Measurements from ENCODE around the gene ZDHHC1. TPM values are rescaled to one million over a fixed set of nuclear protein-coding genes. Genes with fewer than 3 reads are reported as not detected.

ZDHHC1 gene
- polyA plus RNA-seq, 3 donors = 3.3 to 14.2 (median 6.0) TPM

GRCh38 chr16:67426022-67426421 is 9.7 kb upstream of the ZDHHC1 start:
- WGBS (ENCODE audit: insufficient coverage) = 88% methylated on average over 4 of the region's 7 CpGs
- H3K27me3 ChIP-seq (ENCODE audit: control insufficient read depth in 2 of 2, insufficient read depth in 2 of 2, low read length in 2 of 2) = peaks cover 19 to 44% of the 10 kb centered on the region in 2 donors
- Mint-ChIP-seq H3K36me3 (peaks cover 4 to 5% of the 10 kb centered on the region in 2 donors), H3K9me3 (peaks cover 0 to 14% (median 1%) of the 10 kb centered on the region in 7 donors), H3K27me3 (ENCODE audit: low read depth in 3 of 3) (peaks cover 39 to 61% (median 43%) of the 10 kb centered on the region in 3 donors), H3K4me1 (peaks cover 5% of the 10 kb centered on the region), H3K27ac (no peak overlapping the region), H3K4me3 (no peak overlapping the region)
- H3K4me2 ChIP-seq (replicated peaks; ENCODE audit: extremely low read depth, low read length, poor library complexity, severe bottlenecking) = no peak overlapping the region
- no peaks in the 10 kb centered on the region for H3K36me3 ChIP-seq (replicated peaks in 1 of 2; ENCODE audit: control insufficient read depth in 1 of 2, insufficient read depth in 2 of 2, low read length in 2 of 2)
- no peaks in the 10 kb centered on the region for H3K79me2 ChIP-seq (ENCODE audit: insufficient read depth, low read length)
- peaks cover 0 to 9% of the 10 kb centered on the region in 2 donors for H3K9me3 ChIP-seq (replicated peaks in 1 of 2; ENCODE audit: control insufficient read depth in 1 of 2, insufficient read depth in 1 of 2, low read length in 2 of 2)
- H3K4me3 ChIP-seq (replicated peaks in 1 of 3; ENCODE audit: low read depth in 2 of 3, low read length in 3 of 3) = no peak overlapping the region
- peaks cover 25% of the 10 kb centered on the region for H4K20me1 ChIP-seq (ENCODE audit: insufficient read depth, low read length)
- H2AFZ ChIP-seq (ENCODE audit: insufficient read depth, low read depth, low read length, poor library complexity, severe bottlenecking) = no peak overlapping the region
- TF ChIP-seq CTCF (IDR thresholded peaks at IDR 0.05) = no peak
- DNase-seq = no peak
- H3K27ac ChIP-seq (ENCODE audit: low read depth in 1 of 2, low read length in 2 of 2) = no peak overlapping the region
- H3K9ac ChIP-seq (ENCODE audit: insufficient read depth, low read length, poor library complexity, severe bottlenecking) = no peak overlapping the region
- peaks cover 7 to 8% of the 10 kb centered on the region in 2 donors for H3K4me1 ChIP-seq (ENCODE audit: control insufficient read depth in 1 of 2, insufficient read depth in 2 of 2, low read length in 2 of 2)
- intact Hi-C loops (cut with micrococcal nuclease) = loop anchor here in 1 of 2 donors (5.0 kb wide), 1 partner anchor 41 kb away; no protein-coding TSS in a partner anchor

GRCh38 chr16:67425580-67425979 is 9.3 kb upstream of the ZDHHC1 start:
- Histone ChIP-seq H3K4me1 (ENCODE audit: control insufficient read depth in 1 of 2, insufficient read depth in 2 of 2, low read length in 2 of 2) (peaks cover 6% of the 10 kb centered on the region in 2 donors), H3K4me2 (replicated peaks; ENCODE audit: extremely low read depth, low read length, poor library complexity, severe bottlenecking) (no peak overlapping the region), H3K4me3 (replicated peaks in 1 of 3; ENCODE audit: low read depth in 2 of 3, low read length in 3 of 3) (no peak overlapping the region), H3K79me2 (ENCODE audit: insufficient read depth, low read length) (no peaks in the 10 kb centered on the region), H3K9me3 (replicated peaks in 1 of 2; ENCODE audit: control insufficient read depth in 1 of 2, insufficient read depth in 1 of 2, low read length in 2 of 2) (peaks cover 0 to 9% of the 10 kb centered on the region in 2 donors), H3K27ac (ENCODE audit: low read depth in 1 of 2, low read length in 2 of 2) (no peak overlapping the region), H3K9ac (ENCODE audit: insufficient read depth, low read length, poor library complexity, severe bottlenecking) (no peak overlapping the region), H2AFZ (ENCODE audit: insufficient read depth, low read depth, low read length, poor library complexity, severe bottlenecking) (no peak overlapping the region), H4K20me1 (ENCODE audit: insufficient read depth, low read length) (peaks cover 23% of the 10 kb centered on the region), H3K36me3 (replicated peaks in 1 of 2; ENCODE audit: control insufficient read depth in 1 of 2, insufficient read depth in 2 of 2, low read length in 2 of 2) (no peaks in the 10 kb centered on the region), H3K27me3 (ENCODE audit: control insufficient read depth in 2 of 2, insufficient read depth in 2 of 2, low read length in 2 of 2) (peaks cover 19 to 43% of the 10 kb centered on the region in 2 donors)
- Mint-ChIP-seq H3K9me3 (peaks cover 0 to 14% (median 1%) of the 10 kb centered on the region in 7 donors), H3K27ac (peak overlapping the region in 1 of 7 donors; percentile 50), H3K27me3 (ENCODE audit: low read depth in 3 of 3) (peaks cover 39 to 59% (median 43%) of the 10 kb centered on the region in 3 donors), H3K4me3 (peak overlapping the region in 1 of 2 donors; percentile 26), H3K4me1 (peaks cover 5% of the 10 kb centered on the region), H3K36me3 (peaks cover 4 to 5% of the 10 kb centered on the region in 2 donors)
- 93% methylated on average over 3 of the region's 4 CpGs for WGBS (ENCODE audit: insufficient coverage)
- no peak for TF ChIP-seq CTCF (IDR thresholded peaks at IDR 0.05)
- DNase-seq = no peak
- intact Hi-C loops (cut with micrococcal nuclease) = loop anchor here in 1 of 2 donors (5.0 kb wide), 1 partner anchor 42 kb away; no protein-coding TSS in a partner anchor
